Testis (tissue), 3 donors: ENCODE results near the gene CEP78. TPM values are rescaled to one million over a fixed set of nuclear protein-coding genes. Genes with fewer than 3 reads are reported as not detected.

Source experiments
- DNase-seq: peaks from one replicate; pipeline ENCODE4 v3.0.0-alpha.2; 2019
- H3K27ac ChIP-seq, 2 donors: fragments of 200-600 bp; sonication (generic); one replicate each; pipeline ENCODE4 v1.5.1; 2019
- H3K27me3 ChIP-seq: fragments of 200-600 bp; sonication (generic); one replicate; pipeline ENCODE4 v1.5.1; 2019
- H3K36me3 ChIP-seq: fragments of 200-600 bp; sonication (generic); one replicate; pipeline ENCODE4 v1.5.1; 2017; ENCODE audit warnings: low read depth; ENCODE audit errors: missing control alignments
- H3K4me1 ChIP-seq: fragments of 200-600 bp; sonication (generic); one replicate; pipeline ENCODE4 v1.5.1; 2019
- H3K4me3 ChIP-seq, 2 donors: fragments of 200-600 bp; sonication (generic); one replicate each; pipeline ENCODE4 v1.5.1; 2017 to 2019
- H3K9me3 ChIP-seq: fragments of 200-600 bp; sonication (generic); one replicate; pipeline ENCODE4 v1.5.1; 2017
- CTCF ChIP-seq, 3 experiments: fragments of 450-650 bp in 2 of 3; fragments of 200-600 bp in 1 of 3; sonication (generic) in 1 of 3; IDR thresholded peaks; one replicate each; pipeline ENCODE4 v1.5.1; 2016 to 2019; ENCODE audit warnings: antibody characterized with exemption in 3 of 3, mild to moderate bottlenecking in 2 of 3, moderate library complexity in 1 of 3
- POLR2A ChIP-seq: fragments of 450-650 bp; IDR thresholded peaks from one replicate; pipeline ENCODE4 v1.6.1; 2017; ENCODE audit warnings: antibody characterized with exemption, mild to moderate bottlenecking, moderate library complexity
- WGBS, 2 donors: methylation state at CpG; one replicate each; pipeline ENCODE4 v1.1.5; 2018; 5-methylcytosine and 5-hydroxymethylcytosine counted together
- intact Hi-C: fragments of 100-400 bp; cut with DNase I; formaldehyde crosslinking; loops from one replicate; pipeline ENCODE4 v1.15.1; 2023; ENCODE audit warnings: low total_unique reads
- polyA plus RNA-seq: library from polyadenylated mRNA; stranded (reverse); fragments of 350-450 nt; fragmentation: Illumina TruSeq; extraction: RNeasy Lipid Tissue Mini Kit (QIAGEN cat#74804); gene quantifications from one replicate; pipeline ENCODE4 v1.2.3, GENCODE V29; 2014; ENCODE audit warnings: low read depth, low replicate concordance; ENCODE audit not compliant: insufficient read depth
- total RNA-seq, 2 donors: library from RNA; depleted of rRNA; stranded (reverse); fragments of >200 nt; gene quantifications; one replicate each; pipeline ENCODE4 v1.2.3, GENCODE V29; 2016

The CEP78 gene
- total and polyA plus RNA-seq, 3 donors from 2014 or later = 28.2 to 50.2 (median 37.4) TPM

- Histone ChIP-seq H3K4me3 (peak within 1 kb of the TSS; percentile 63 to 65), H3K36me3 (no peaks in the 10 kb centered on the region), H3K4me1 (peaks cover 10% of the 10 kb centered on the region), H3K27ac (peak within 1 kb of the TSS; percentile 23 to 48), H3K27me3 (no peaks in the 10 kb centered on the region), H3K9me3 (no peaks in the 10 kb centered on the region)
- 1% methylated on average over 73 of the region's 76 CpGs; no CpG with 5 or more reads in 1 of the 2 donors for WGBS, 2 donors
- intact Hi-C loops = no loop called here
- TF ChIP-seq POLR2A (no peak), CTCF (IDR thresholded peaks at IDR 0.05) (no peak)
- DNase-seq = peak; percentile 92
These were observed 61.2 kb downstream of the CEP78 start, which contains the start of gene PSAT1 for GRCh38 chr9:78296893-78297671. TSS of gene PSAT1 (plus strand) at chr9:78297125. CDS start at chr9:78297211, 86 bp downstream.

- DNase-seq = peak; percentile 23
- intact Hi-C loops = no loop called here
- H3K9me3 ChIP-seq = no peaks in the 10 kb centered on the region
- 1 to 2% methylated on average over 10 of the region's 10 CpGs for WGBS, 2 donors
- H3K4me1 ChIP-seq = peaks cover 10% of the 10 kb centered on the region
- no peaks in the 10 kb centered on the region for H3K27me3 ChIP-seq
- H3K4me3 ChIP-seq = peak overlapping the region; percentile 63 to 65
- no peaks in the 10 kb centered on the region for H3K36me3 ChIP-seq
- TF ChIP-seq POLR2A (no peak), CTCF (IDR thresholded peaks at IDR 0.05) (no peak)
- H3K27ac ChIP-seq = no peak overlapping the region
These were observed 61.7 kb downstream of the CEP78 start for GRCh38 chr9:78297672-78297961.

GRCh38 chr9:78298046-78298765 lies 62.3 kb downstream of the CEP78 start:
- H3K27ac ChIP-seq = no peak overlapping the region
- TF ChIP-seq POLR2A (no peak), CTCF (IDR thresholded peaks at IDR 0.05) (no peak)
- no peaks in the 10 kb centered on the region for H3K27me3 ChIP-seq
- 2 to 3% methylated on average over 14 to 16 of the region's 16 CpGs for whole genome bisulfite sequencing, 2 donors
- DNase-seq = peak; percentile 32
- peak overlapping the region; percentile 63 to 65 for H3K4me3 ChIP-seq
- peaks cover 10% of the 10 kb centered on the region for H3K4me1 ChIP-seq
- no peaks in the 10 kb centered on the region for H3K9me3 ChIP-seq
- intact Hi-C loops = no loop called here
- H3K36me3 ChIP-seq = no peaks in the 10 kb centered on the region

GRCh38 chr9:78300209-78300608 lies 64.3 kb downstream of the CEP78 start:
- Histone ChIP-seq H3K4me3 (no peak overlapping the region), H3K36me3 (no peaks in the 10 kb centered on the region), H3K9me3 (no peaks in the 10 kb centered on the region), H3K27me3 (no peaks in the 10 kb centered on the region), H3K4me1 (peaks cover 10% of the 10 kb centered on the region), H3K27ac (no peak overlapping the region)
- intact Hi-C loops = no loop called here
- TF ChIP-seq POLR2A (no peak), CTCF (IDR thresholded peaks at IDR 0.05) (no peak)
- no peak for DNase-seq
- WGBS, 2 donors = 93 to 98% methylated on average over 6 of the region's 6 CpGs
